Activated CD8-positive, alpha-beta memory T cell treated with anti-CD3 and anti-CD28 coated beads for 36 hours (primary cell): ENCODE results near the gene TM9SF4. TPM values are rescaled to one million over a fixed set of nuclear protein-coding genes. Genes with fewer than 3 reads are reported as not detected.
"Not testable (repeated sequence)": the region's sequence is repeated elsewhere in the genome, so short reads cannot be mapped to it uniquely, and the experiment has no call there.

Experiments
- CTCF ChIA-PET: fragments of 350-600 bp; sonication (Branson Sonifier 250); formaldehyde crosslinking; loops from one replicate; lab custom pipeline; 2021; ENCODE audit warnings: antibody characterized with exemption; lab: Charles Lee
- POLR2A ChIA-PET: fragments of 350-600 bp; sonication (Branson Sonifier 250); formaldehyde crosslinking; loops from one replicate; lab custom pipeline; 2021; ENCODE audit warnings: antibody characterized with exemption; lab: Charles Lee
- total RNA-seq, 2 experiments: library from RNA; stranded (reverse); gene quantifications; one replicate each; pipeline ENCODE4 v1.2.3, GENCODE V29; 2021

The TM9SF4 gene
- total RNA-seq, 2 experiments from 2014 or later, result 49.8 TPM

- POLR2A ChIA-PET, result no interaction called here
- CTCF ChIA-PET, result no interaction called here
Observed at GRCh38 chr20:32167552-32167951, 58.0 kb downstream of the TM9SF4 start.

- CTCF ChIA-PET, result no interaction called here
- POLR2A ChIA-PET, result no interaction called here
Observed at GRCh38 chr20:32168184-32168910, 58.8 kb downstream of the TM9SF4 start.

- POLR2A ChIA-PET, CTCF ChIA-PET: not testable (repeated sequence)
Observed at GRCh38 chr20:32177696-32178095, 68.2 kb downstream of the TM9SF4 start.

DNA sequence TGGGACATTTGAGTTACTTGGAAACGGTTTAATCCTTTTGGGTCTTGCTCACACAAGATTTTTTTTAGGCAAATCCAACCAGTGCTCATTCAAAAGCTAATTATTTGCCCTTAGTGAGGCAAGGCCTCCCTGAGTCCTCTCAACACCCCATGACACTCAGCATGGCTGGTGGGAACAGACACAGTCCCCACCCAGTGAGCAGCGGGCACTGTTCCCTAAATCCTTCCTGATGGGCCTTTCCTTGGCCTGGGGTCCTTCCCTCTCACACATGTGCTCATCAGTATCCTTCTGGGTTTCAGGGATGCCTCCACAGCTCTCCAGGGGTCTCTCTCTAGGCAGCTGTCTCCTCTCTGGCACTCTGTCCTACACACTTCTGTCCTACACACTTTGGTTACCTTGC, 70.0 kb downstream of the TM9SF4 start:
- CTCF ChIA-PET, result no interaction called here
- POLR2A ChIA-PET, result interaction anchor here (1.0 kb wide), 1 partner anchor 136 kb away, joined by 6 read pairs; no protein-coding TSS in a partner anchor

- POLR2A ChIA-PET, result interaction anchor here (1.0 kb wide), 1 partner anchor 136 kb away, joined by 6 read pairs; no protein-coding TSS in a partner anchor
Observed at GRCh38 chr20:32179934-32180333, 70.4 kb downstream of the TM9SF4 start.

GRCh38 chr20:32181606-32182005, 72.1 kb downstream of the TM9SF4 start:
- ChIA-PET CTCF (no interaction called here), POLR2A (no interaction called here)

More at GRCh38 chr20:32179934-32180333, 70.4 kb downstream of the TM9SF4 start:
- CTCF ChIA-PET, result interaction anchor here (1.1 kb wide), 1 partner anchor 10 kb away, joined by 3 read pairs; no protein-coding TSS in a partner anchor

DNA sequence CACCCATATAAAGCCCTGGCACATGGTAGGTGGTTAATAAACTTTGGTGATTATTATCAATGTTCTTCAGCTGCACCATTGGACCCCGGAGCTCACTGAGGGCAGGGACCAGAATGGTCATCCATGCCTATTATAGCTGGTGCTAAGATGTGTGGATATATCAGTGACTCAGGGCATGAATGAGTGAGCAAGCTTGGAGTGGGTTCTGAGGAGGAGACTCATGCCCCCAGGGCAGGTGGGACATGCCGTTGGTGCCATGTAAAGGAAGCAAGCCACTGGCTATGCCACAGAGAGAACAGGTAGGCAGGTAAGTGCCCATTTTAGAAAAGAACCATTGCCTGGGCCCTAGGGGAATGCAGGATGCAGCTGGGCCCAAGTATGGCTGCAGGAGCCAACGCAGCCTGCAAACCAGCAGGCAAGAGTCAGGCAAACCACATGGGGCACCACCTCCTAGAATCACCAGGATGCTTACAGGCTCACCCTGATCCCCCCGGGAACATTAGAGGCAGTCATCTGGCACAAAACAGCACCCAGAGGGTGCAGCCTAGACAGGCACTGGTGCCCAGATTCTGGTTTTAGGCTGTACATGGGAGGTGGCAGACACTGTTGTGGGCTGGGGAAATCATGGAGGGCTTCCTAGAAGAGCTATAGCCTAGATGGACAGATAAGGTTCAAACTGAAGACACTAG, 74.6 kb downstream of the TM9SF4 start:
- POLR2A ChIA-PET, result no interaction called here
- CTCF ChIA-PET, result interaction anchor here (0.8 kb wide), 1 partner anchor 554 kb away, joined by 3 read pairs; no protein-coding TSS in a partner anchor

DNA sequence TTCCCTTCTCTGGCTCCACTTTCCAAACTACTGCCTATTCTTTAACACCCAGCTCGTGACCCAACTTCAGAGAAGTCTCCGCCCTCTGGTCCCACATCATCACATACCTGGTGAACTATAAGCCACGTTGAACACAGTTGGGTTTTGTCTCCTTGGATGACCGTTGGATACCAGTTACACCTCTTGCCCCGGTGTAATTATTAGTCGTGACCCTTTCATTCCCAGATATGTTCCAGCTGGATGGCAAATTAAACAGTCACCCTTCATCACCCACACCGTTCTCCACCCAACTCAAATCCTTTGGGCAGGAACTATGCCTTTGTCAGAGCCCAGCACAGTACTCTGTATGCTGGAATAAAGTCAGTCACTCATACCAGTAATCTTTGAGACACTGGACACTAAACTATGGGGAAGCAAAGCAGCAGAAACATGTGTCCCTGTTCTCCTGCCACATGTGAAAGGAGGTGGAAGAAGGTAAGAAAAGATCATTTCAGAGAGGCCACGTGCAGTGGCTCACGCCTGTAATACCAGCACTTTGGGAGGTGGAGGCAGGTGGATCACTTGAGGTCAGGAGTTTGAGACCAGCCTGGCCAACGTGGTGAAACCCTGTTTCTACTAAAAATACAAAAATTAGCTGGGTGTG, 75.6 kb downstream of the TM9SF4 start:
- ChIA-PET CTCF (no interaction called here), POLR2A (no interaction called here)

- CTCF ChIA-PET, result no interaction called here
- POLR2A ChIA-PET, result no interaction called here
Observed at GRCh38 chr20:32186506-32186905, 77.0 kb downstream of the TM9SF4 start.

DNA sequence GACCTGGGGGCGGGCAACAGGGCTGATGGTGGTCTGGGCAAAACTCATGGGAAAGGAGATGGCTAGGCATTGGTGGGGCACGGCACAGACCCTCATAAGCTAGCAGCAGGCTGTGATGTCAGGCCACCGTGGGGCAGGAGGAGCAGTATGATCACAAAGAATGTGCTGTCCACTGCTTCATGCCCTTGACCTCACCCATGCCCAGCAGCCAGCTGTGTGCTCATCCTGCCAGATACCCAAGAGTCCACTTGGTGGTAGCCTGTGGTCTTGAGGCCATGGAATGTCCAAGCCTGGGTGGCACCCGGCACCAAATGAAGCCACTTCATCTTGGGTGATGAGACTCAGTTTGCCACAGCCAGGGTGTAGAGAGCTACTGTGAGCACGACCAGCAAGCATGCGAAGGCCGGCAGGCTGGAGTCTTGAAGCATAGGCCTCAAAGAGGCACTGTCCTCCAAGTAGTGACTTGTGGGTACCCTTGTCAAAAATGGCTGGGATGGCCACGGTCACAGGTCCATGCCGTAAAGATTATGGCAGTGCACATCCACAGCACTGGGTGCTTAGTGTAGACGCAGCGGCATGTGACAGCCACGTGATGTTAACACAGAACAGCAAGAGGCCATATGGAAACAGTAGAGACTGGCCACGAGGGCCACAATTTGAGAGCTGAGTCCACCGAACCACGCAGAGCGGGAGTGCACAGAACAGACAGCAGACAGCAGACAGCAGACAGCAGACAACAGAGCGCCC, 79.0 kb downstream of the TM9SF4 start:
- ChIA-PET POLR2A (no interaction called here), CTCF (no interaction called here)

DNA sequence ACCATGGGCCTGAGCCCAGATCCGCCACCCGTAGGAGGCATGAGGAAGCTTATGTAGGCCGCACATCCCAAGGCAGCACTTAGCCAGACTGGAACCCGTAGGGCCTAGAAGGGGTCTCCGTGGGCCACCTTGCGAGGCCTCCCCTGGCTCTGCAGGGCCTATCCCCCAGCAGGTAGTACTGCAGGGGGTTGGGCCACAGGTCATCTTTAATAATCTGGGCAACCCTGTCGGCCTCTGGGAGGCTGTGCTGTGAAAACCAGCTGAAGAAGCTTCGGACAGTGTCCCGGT, 79.6 kb downstream of the TM9SF4 start:
- ChIA-PET POLR2A (no interaction called here), CTCF (no interaction called here)

GRCh38 chr20:32189691-32190615, 80.4 kb downstream of the TM9SF4 start:
- POLR2A ChIA-PET, result interaction anchor here (1.1 kb wide), 2 partner anchors 12 to 42 kb away, joined by 5 read pairs; no protein-coding TSS in a partner anchor

GRCh38 chr20:32190616-32191415, 81.3 kb downstream of the TM9SF4 start:
- ChIA-PET CTCF (no interaction called here), POLR2A (interaction anchor here (1.1 kb wide), 2 partner anchors 11 to 42 kb away, joined by 5 read pairs; no protein-coding TSS in a partner anchor)

More at GRCh38 chr20:32189691-32190615, 80.4 kb downstream of the TM9SF4 start:
- CTCF ChIA-PET, result interaction anchor here (0.6 kb wide), 1 partner anchor 9 kb away, joined by 3 read pairs; no protein-coding TSS in a partner anchor

- ChIA-PET CTCF (no interaction called here), POLR2A (interaction anchor here (1.1 kb wide), 1 partner anchor 11 kb away, joined by 5 read pairs; no protein-coding TSS in a partner anchor)
Observed at GRCh38 chr20:32191422-32191821, 81.9 kb downstream of the TM9SF4 start.

DNA sequence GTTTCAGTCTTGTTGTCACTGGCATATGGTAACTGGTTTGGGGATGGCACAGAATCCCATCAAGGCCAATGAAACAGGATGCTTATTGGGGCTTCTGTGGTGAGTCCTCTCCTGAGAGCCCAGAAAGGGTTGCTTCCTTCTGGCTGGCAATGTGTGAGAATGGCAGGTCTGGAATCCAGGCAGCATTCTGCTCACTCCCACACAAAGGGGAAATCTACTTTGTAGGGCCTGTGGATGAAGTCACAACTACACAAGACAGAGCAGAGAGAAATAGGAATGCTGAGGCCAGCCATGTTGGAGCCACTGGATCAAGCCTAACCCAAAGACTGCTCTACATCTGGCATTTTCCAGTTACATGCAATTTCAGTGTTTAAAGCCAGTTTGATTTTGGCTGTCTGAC, 82.4 kb downstream of the TM9SF4 start:
- ChIA-PET CTCF (no interaction called here), POLR2A (no interaction called here)

GRCh38 chr20:32192698-32193097, 83.2 kb downstream of the TM9SF4 start:
- CTCF ChIA-PET, result no interaction called here
- POLR2A ChIA-PET, result no interaction called here

DNA sequence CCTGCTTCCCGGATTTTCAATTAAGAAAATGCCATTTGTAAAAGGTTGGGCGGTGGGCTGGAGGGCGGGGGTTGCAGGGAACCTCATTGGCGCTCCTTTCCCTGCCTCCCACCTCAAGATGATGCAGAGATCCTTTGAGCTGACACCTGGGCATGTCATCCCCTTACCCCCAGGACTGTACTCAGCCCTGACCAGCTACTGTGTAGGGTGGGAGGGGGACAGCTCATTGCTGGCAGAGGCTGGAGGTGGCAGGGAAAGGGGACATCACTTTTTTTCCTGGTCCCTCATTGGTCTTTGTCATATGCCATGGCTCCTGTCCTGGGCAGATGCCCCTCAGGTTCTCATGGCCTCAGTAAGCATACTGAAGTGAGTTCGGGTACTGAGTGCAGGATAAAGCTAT, 83.8 kb downstream of the TM9SF4 start:
- CTCF ChIA-PET, POLR2A ChIA-PET: not testable (repeated sequence)

DNA sequence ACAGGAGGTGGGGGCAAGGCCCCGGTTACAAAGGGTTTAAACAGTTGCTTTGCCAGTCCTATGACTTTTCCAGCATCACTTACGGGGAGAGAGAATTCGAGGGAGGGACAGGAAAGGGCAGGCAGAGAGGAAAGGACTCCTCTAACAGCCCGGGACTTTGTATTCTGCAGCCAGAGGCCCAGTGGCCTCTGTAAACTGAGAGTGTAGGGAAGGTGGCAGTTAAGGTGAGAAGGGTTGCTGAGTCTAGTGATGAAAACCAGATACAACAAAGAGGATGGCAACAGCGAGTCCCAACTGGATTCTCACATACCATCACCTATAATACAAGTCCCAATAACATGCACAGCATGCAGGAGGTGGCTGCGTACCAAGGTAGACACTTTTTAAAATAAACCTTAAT, 84.5 kb downstream of the TM9SF4 start:
- POLR2A ChIA-PET, result no interaction called here
- CTCF ChIA-PET, result no interaction called here
